ENCODE data around the gene TCAP.
A peak's percentile ranks its signal among the peaks of the same experiment; 100 is the strongest.

TCAP gene

GRCh38 chr17:39664581-39665561 lies at the start of gene TCAP:
Gene TCAP, plus strand, starts transcription at chr17:39665349. Its CDS starts 11 bp downstream, at chr17:39665360.
- H3K27me3 ChIP-seq (ENCODE audit: control insufficient read depth, insufficient read depth, low read length): no peaks in the 10 kb centered on the region; the same call in 1 of the 2 replicates
- H3K27ac ChIP-seq (ENCODE audit: low read length): no peak within 1 kb of the TSS
- H3K9me3 ChIP-seq (ENCODE audit: control insufficient read depth, insufficient read depth, low read length): no peaks in the 10 kb centered on the region
- no peak for DNase-seq (ENCODE audit: low read depth, low spot score)
- no peak within 1 kb of the TSS for H3K4me3 ChIP-seq (ENCODE audit: low read length)
- WGBS (ENCODE audit: insufficient coverage, insufficient read length): no CpG with 5 or more reads among the region's 15 CpGs
- H3K4me1 ChIP-seq (ENCODE audit: control insufficient read depth, insufficient read depth, low read length): peaks cover 25% of the 10 kb centered on the region
- H3K36me3 ChIP-seq (ENCODE audit: control insufficient read depth, insufficient read depth, low read length): peaks cover 11% of the 10 kb centered on the region; the same call in 1 of the 2 replicates

GRCh38 chr17:39615434-39615833 lies 49.7 kb upstream of the TCAP start:
- no peak overlapping the region for H3K4me3 ChIP-seq (ENCODE audit: low read length)
- H3K9me3 ChIP-seq (ENCODE audit: control insufficient read depth, insufficient read depth, low read length): no peaks in the 10 kb centered on the region
- H3K27ac ChIP-seq (ENCODE audit: low read length): no peak overlapping the region
- H3K27me3 ChIP-seq (ENCODE audit: control insufficient read depth, insufficient read depth, low read length): peaks cover 24% of the 10 kb centered on the region
- H3K36me3 ChIP-seq (ENCODE audit: control insufficient read depth, insufficient read depth, low read length): no peaks in the 10 kb centered on the region
- H3K4me1 ChIP-seq (ENCODE audit: control insufficient read depth, insufficient read depth, low read length): 0 out of 2 replicates have a peak, but pooled peaks cover 5% of the 10 kb centered on the region
- DNase-seq (ENCODE audit: low read depth, low spot score): no peak
- no CpG with 5 or more reads among the region's 6 CpGs for WGBS (ENCODE audit: insufficient coverage, insufficient read length)

GRCh38 chr17:39617100-39617445 lies 48.1 kb upstream of the TCAP start:
- DNase-seq (ENCODE audit: low read depth, low spot score): no peak
- WGBS (ENCODE audit: insufficient coverage, insufficient read length): no CpG with 5 or more reads among the region's 3 CpGs
- no peak overlapping the region for H3K4me3 ChIP-seq (ENCODE audit: low read length)
- H3K27me3 ChIP-seq (ENCODE audit: control insufficient read depth, insufficient read depth, low read length): peaks cover 24% of the 10 kb centered on the region
- H3K36me3 ChIP-seq (ENCODE audit: control insufficient read depth, insufficient read depth, low read length): no peaks in the 10 kb centered on the region
- no peak overlapping the region for H3K27ac ChIP-seq (ENCODE audit: low read length)
- H3K4me1 ChIP-seq (ENCODE audit: control insufficient read depth, insufficient read depth, low read length): 0 out of 2 replicates have a peak, but pooled peaks cover 3% of the 10 kb centered on the region
- H3K9me3 ChIP-seq (ENCODE audit: control insufficient read depth, insufficient read depth, low read length): no peaks in the 10 kb centered on the region

- Histone ChIP-seq H3K9me3 (ENCODE audit: control insufficient read depth, insufficient read depth, low read length) (no peaks in the 10 kb centered on the region), H3K27me3 (ENCODE audit: control insufficient read depth, insufficient read depth, low read length) (peaks cover 24% of the 10 kb centered on the region), H3K36me3 (ENCODE audit: control insufficient read depth, insufficient read depth, low read length) (no peaks in the 10 kb centered on the region), H3K4me3 (ENCODE audit: low read length) (peak overlapping the region; percentile 35; the same call in 1 of the 2 replicates), H3K27ac (ENCODE audit: low read length) (no peak overlapping the region), H3K4me1 (ENCODE audit: control insufficient read depth, insufficient read depth, low read length) (0 out of 2 replicates have a peak, but pooled peaks cover 3% of the 10 kb centered on the region)
- WGBS (ENCODE audit: insufficient coverage, insufficient read length): no CpG with 5 or more reads among the region's 79 CpGs
- no peak for DNase-seq (ENCODE audit: low read depth, low spot score)
Observed at GRCh38 chr17:39617446-39618245, 47.5 kb upstream of the TCAP start.

- Histone ChIP-seq H3K4me3 (ENCODE audit: low read length) (peak overlapping the region; percentile 35; the same call in 1 of the 2 replicates), H3K27ac (ENCODE audit: low read length) (no peak overlapping the region), H3K4me1 (ENCODE audit: control insufficient read depth, insufficient read depth, low read length) (0 out of 2 replicates have a peak, but pooled peaks cover 3% of the 10 kb centered on the region), H3K27me3 (ENCODE audit: control insufficient read depth, insufficient read depth, low read length) (peaks cover 24% of the 10 kb centered on the region), H3K36me3 (ENCODE audit: control insufficient read depth, insufficient read depth, low read length) (no peaks in the 10 kb centered on the region), H3K9me3 (ENCODE audit: control insufficient read depth, insufficient read depth, low read length) (no peaks in the 10 kb centered on the region)
- DNase-seq (ENCODE audit: low read depth, low spot score): no peak
- WGBS (ENCODE audit: insufficient coverage, insufficient read length): no CpG with 5 or more reads among the region's 33 CpGs
Observed at GRCh38 chr17:39618246-39618913, 46.8 kb upstream of the TCAP start.

GRCh38 chr17:39618956-39619785 lies 46.0 kb upstream of the TCAP start:
- H3K27ac ChIP-seq (ENCODE audit: low read length): no peak overlapping the region
- H3K4me1 ChIP-seq (ENCODE audit: control insufficient read depth, insufficient read depth, low read length): 0 out of 2 replicates have a peak, but pooled peaks cover 3% of the 10 kb centered on the region
- H3K9me3 ChIP-seq (ENCODE audit: control insufficient read depth, insufficient read depth, low read length): no peaks in the 10 kb centered on the region
- H3K36me3 ChIP-seq (ENCODE audit: control insufficient read depth, insufficient read depth, low read length): no peaks in the 10 kb centered on the region
- H3K27me3 ChIP-seq (ENCODE audit: control insufficient read depth, insufficient read depth, low read length): peaks cover 24% of the 10 kb centered on the region
- H3K4me3 ChIP-seq (ENCODE audit: low read length): no peak overlapping the region
- no CpG with 5 or more reads among the region's 13 CpGs for WGBS (ENCODE audit: insufficient coverage, insufficient read length)
- DNase-seq (ENCODE audit: low read depth, low spot score): no peak

- Histone ChIP-seq H3K4me3 (ENCODE audit: low read length) (no peak overlapping the region), H3K9me3 (ENCODE audit: control insufficient read depth, insufficient read depth, low read length) (no peaks in the 10 kb centered on the region), H3K36me3 (ENCODE audit: control insufficient read depth, insufficient read depth, low read length) (no peaks in the 10 kb centered on the region), H3K27ac (ENCODE audit: low read length) (no peak overlapping the region), H3K4me1 (ENCODE audit: control insufficient read depth, insufficient read depth, low read length) (0 out of 2 replicates have a peak, but pooled peaks cover 3% of the 10 kb centered on the region), H3K27me3 (ENCODE audit: control insufficient read depth, insufficient read depth, low read length) (peaks cover 25% of the 10 kb centered on the region)
- no CpG with 5 or more reads among the region's 1 CpG for WGBS (ENCODE audit: insufficient coverage, insufficient read length)
- no peak for DNase-seq (ENCODE audit: low read depth, low spot score)
Observed at GRCh38 chr17:39619786-39620101, 45.4 kb upstream of the TCAP start.

GRCh38 chr17:39621523-39622379 lies 43.4 kb upstream of the TCAP start:
- Histone ChIP-seq H3K36me3 (ENCODE audit: control insufficient read depth, insufficient read depth, low read length) (no peaks in the 10 kb centered on the region), H3K4me1 (ENCODE audit: control insufficient read depth, insufficient read depth, low read length) (peaks cover 7% of the 10 kb centered on the region), H3K4me3 (ENCODE audit: low read length) (no peak overlapping the region), H3K27me3 (ENCODE audit: control insufficient read depth, insufficient read depth, low read length) (peaks cover 24% of the 10 kb centered on the region), H3K9me3 (ENCODE audit: control insufficient read depth, insufficient read depth, low read length) (no peaks in the 10 kb centered on the region), H3K27ac (ENCODE audit: low read length) (no peak overlapping the region)
- DNase-seq (ENCODE audit: low read depth, low spot score): no peak
- no CpG with 5 or more reads among the region's 26 CpGs for WGBS (ENCODE audit: insufficient coverage, insufficient read length)

GRCh38 chr17:39622380-39623006 lies 42.7 kb upstream of the TCAP start:
- H3K36me3 ChIP-seq (ENCODE audit: control insufficient read depth, insufficient read depth, low read length): no peaks in the 10 kb centered on the region
- H3K9me3 ChIP-seq (ENCODE audit: control insufficient read depth, insufficient read depth, low read length): no peaks in the 10 kb centered on the region
- H3K4me3 ChIP-seq (ENCODE audit: low read length): no peak overlapping the region
- H3K4me1 ChIP-seq (ENCODE audit: control insufficient read depth, insufficient read depth, low read length): peaks cover 7% of the 10 kb centered on the region
- DNase-seq (ENCODE audit: low read depth, low spot score): no peak
- H3K27me3 ChIP-seq (ENCODE audit: control insufficient read depth, insufficient read depth, low read length): peaks cover 17% of the 10 kb centered on the region
- no CpG with 5 or more reads among the region's 16 CpGs for WGBS (ENCODE audit: insufficient coverage, insufficient read length)
- H3K27ac ChIP-seq (ENCODE audit: low read length): no peak overlapping the region

Data from iPS DF 6.9 (cell line).